GM18511 (cell line): ENCODE data around the gene FBN3.
"Not testable (repeated sequence)": the region's sequence is repeated elsewhere in the genome, so short reads cannot be mapped to it uniquely, and the experiment has no call there.

Experiments used
- ATAC-seq: cut with Tn5 transposase; IDR thresholded peaks from one replicate; pipeline ENCODE4 v1.9.1; 2021; ENCODE audit warnings: mild to moderate bottlenecking, moderate library complexity; ENCODE audit not compliant: unreplicated experiment

Gene FBN3

GRCh38 chr19:8025316-8025715, 124.1 kb downstream of the FBN3 start:
- ATAC-seq: no peak

- ATAC-seq: not testable (repeated sequence)
Observed at GRCh38 chr19:8024256-8024655, 125.1 kb downstream of the FBN3 start.

GRCh38 chr19:8023371-8023770, 126.0 kb downstream of the FBN3 start:
- ATAC-seq: no peak

- ATAC-seq: no peak
Observed at GRCh38 chr19:8022275-8022674, 127.1 kb downstream of the FBN3 start.

GRCh38 chr19:8021374-8021773, 128.0 kb downstream of the FBN3 start:
- ATAC-seq: no peak

- no peak for ATAC-seq
Observed at GRCh38 chr19:8020681-8021080, 128.7 kb downstream of the FBN3 start.

- ATAC-seq: no peak
Observed at GRCh38 chr19:8017808-8018207, 131.6 kb downstream of the FBN3 start.
